Right cardiac atrium (tissue), 5 donors: ENCODE data around the gene GRB10. TPM values are rescaled to one million over a fixed set of nuclear protein-coding genes. Genes with fewer than 3 reads are reported as not detected.

ENCODE experiments used
- ATAC-seq, 2 donors: fragments of 200-7000 bp; cut with Tn5 transposase; one replicate each; pipeline versions ENCODE4 v1.8.0 to v1.9.1; 2020; ENCODE audit warnings: moderate library complexity in 2 of 2, mild to moderate bottlenecking in 1 of 2
- DNase-seq, 3 donors: peaks; one replicate each; pipeline ENCODE4 v3.0.0-alpha.2; 2020
- H3K27ac ChIP-seq: one replicate; pipeline ENCODE4 v1.5.1; 2013; ENCODE audit warnings: mild to moderate bottlenecking, low read length, control low read depth, moderate library complexity
- H3K27me3 ChIP-seq: one replicate; pipeline ENCODE4 v1.6.1; 2013; ENCODE audit not compliant: control insufficient read depth, insufficient read depth
- H3K4me1 ChIP-seq: one replicate; pipeline ENCODE4 v1.6.1; 2013; ENCODE audit warnings: low read length; ENCODE audit not compliant: control insufficient read depth, insufficient read depth
- H3K4me3 ChIP-seq: one replicate; pipeline ENCODE4 v1.5.1; 2013; ENCODE audit warnings: low read length, control low read depth
- H3K9me3 ChIP-seq: one replicate; pipeline ENCODE4 v1.6.1; 2013; ENCODE audit warnings: low read length; ENCODE audit not compliant: control insufficient read depth
- WGBS: extraction: QIAGEN DNeasy Blood & Tissue Kit; methylation state at CpG from one replicate; pipeline ENCODE4 v1.1.7; 2013; 5-methylcytosine and 5-hydroxymethylcytosine counted together
- intact Hi-C, 4 donors: fragments of 100-400 bp; cut with DNase I; formaldehyde crosslinking; loops; one replicate each; pipeline versions ENCODE4 v1.11.0 to v1.14.0; 2022 to 2023
- polyA plus RNA-seq: library from polyadenylated mRNA; stranded (reverse); fragments of 200-250 nt; gene quantifications from one replicate; pipeline ENCODE4 v1.2.3, GENCODE V29; 2013
- total RNA-seq, 4 donors: library from RNA; stranded (reverse); fragmentation: NEBNext Ultra II Directional; extraction: Animal tissue kit (Norgen Biotek cat#: 25700); gene quantifications; one replicate each; pipeline ENCODE4 v1.2.1, GENCODE V29; 2021
- donor health status: healthy with polysubstance abuse.
- donor health status: DM: no; HTN: yes; CAD: no.
- donor health status: DM: no; HTN: no; CAD: no.
- donor health status: DM: no; HTN: yes; CAD: no; lungs with severe emphysema.
- donor health status: DM: yes; HTN: yes; CAD: no.

The GRB10 gene
- total and polyA plus RNA-seq, 5 donors: 35.2 to 86.0 (median 60.2) TPM

GRCh38 chr7:50761713-50762112 lies 21.0 kb downstream of the GRB10 start:
- no peak for ATAC-seq
- Histone ChIP-seq H3K4me1 (peaks cover 10% of the 10 kb centered on the region), H3K27me3 (no peaks in the 10 kb centered on the region), H3K9me3 (no peaks in the 10 kb centered on the region), H3K27ac (no peak overlapping the region), H3K4me3 (no peak overlapping the region)
- intact Hi-C loops: no loop called here
- DNase-seq: no peak
- WGBS: 67% methylated on average over 7 of the region's 7 CpGs

GRCh38 chr7:50757703-50758390 lies 24.8 kb downstream of the GRB10 start:
- Histone ChIP-seq H3K9me3 (no peaks in the 10 kb centered on the region), H3K27me3 (no peaks in the 10 kb centered on the region), H3K4me3 (no peak overlapping the region), H3K27ac (no peak overlapping the region), H3K4me1 (peaks cover 15% of the 10 kb centered on the region)
- intact Hi-C loops: no loop called here
- no peak for DNase-seq
- 70% methylated on average over 10 of the region's 10 CpGs for WGBS
- ATAC-seq: no peak

GRCh38 chr7:50756180-50756579 lies 26.5 kb downstream of the GRB10 start:
- Histone ChIP-seq H3K4me1 (peaks cover 15% of the 10 kb centered on the region), H3K27me3 (no peaks in the 10 kb centered on the region), H3K27ac (no peak overlapping the region), H3K4me3 (no peak overlapping the region), H3K9me3 (no peaks in the 10 kb centered on the region)
- intact Hi-C loops: no loop called here
- 88% methylated on average over 9 of the region's 9 CpGs for WGBS
- DNase-seq (no peak), ATAC-seq (no peak)

- DNase-seq (no peak), ATAC-seq (no peak)
- Histone ChIP-seq H3K27ac (no peak overlapping the region), H3K4me3 (no peak overlapping the region), H3K4me1 (peaks cover 10% of the 10 kb centered on the region), H3K27me3 (no peaks in the 10 kb centered on the region), H3K9me3 (no peaks in the 10 kb centered on the region)
- 70% methylated on average over 6 of the region's 6 CpGs for WGBS
- intact Hi-C loops: no loop called here
Measured at GRCh38 chr7:50754684-50755083, 28.0 kb downstream of the GRB10 start.

- 87% methylated on average over 6 of the region's 6 CpGs for WGBS
- DNase-seq (no peak), ATAC-seq (no peak)
- intact Hi-C loops: no loop called here
- Histone ChIP-seq H3K27ac (no peak overlapping the region), H3K4me1 (peaks cover 10% of the 10 kb centered on the region), H3K27me3 (no peaks in the 10 kb centered on the region), H3K9me3 (no peaks in the 10 kb centered on the region), H3K4me3 (no peak overlapping the region)
Measured at GRCh38 chr7:50754241-50754640, 28.5 kb downstream of the GRB10 start.

- Histone ChIP-seq H3K27ac (no peak overlapping the region), H3K9me3 (no peaks in the 10 kb centered on the region), H3K4me3 (no peak overlapping the region), H3K4me1 (peaks cover 12% of the 10 kb centered on the region), H3K27me3 (no peaks in the 10 kb centered on the region)
- DNase-seq (no peak), ATAC-seq (no peak)
- intact Hi-C loops: no loop called here
- 92% methylated on average over 4 of the region's 4 CpGs for WGBS
Measured at GRCh38 chr7:50752422-50752821, 30.3 kb downstream of the GRB10 start.

- peaks cover 21% of the 10 kb centered on the region for H3K4me1 ChIP-seq
- intact Hi-C loops: no loop called here
- H3K27ac ChIP-seq: no peak overlapping the region
- H3K9me3 ChIP-seq: no peaks in the 10 kb centered on the region
- ATAC-seq (no peak), DNase-seq (no peak)
- H3K27me3 ChIP-seq: no peaks in the 10 kb centered on the region
- 75% methylated on average over 1 of the region's 1 CpG for WGBS
- H3K4me3 ChIP-seq: no peak overlapping the region
Measured at GRCh38 chr7:50751146-50751545, 31.6 kb downstream of the GRB10 start.

- Histone ChIP-seq H3K27ac (no peak overlapping the region), H3K9me3 (no peaks in the 10 kb centered on the region), H3K4me1 (peaks cover 18% of the 10 kb centered on the region), H3K4me3 (no peak overlapping the region), H3K27me3 (no peaks in the 10 kb centered on the region)
- ATAC-seq (no peak), DNase-seq (no peak)
- intact Hi-C loops: no loop called here
- WGBS: 67% methylated on average over 3 of the region's 3 CpGs
Measured at GRCh38 chr7:50749896-50750295, 32.8 kb downstream of the GRB10 start.

- ATAC-seq (no peak), DNase-seq (no peak)
- intact Hi-C loops: no loop called here
- WGBS: 88% methylated on average over 8 of the region's 8 CpGs
- Histone ChIP-seq H3K27ac (no peak overlapping the region), H3K4me3 (no peak overlapping the region), H3K27me3 (no peaks in the 10 kb centered on the region), H3K9me3 (no peaks in the 10 kb centered on the region), H3K4me1 (peaks cover 16% of the 10 kb centered on the region)
Measured at GRCh38 chr7:50748472-50748871, 34.2 kb downstream of the GRB10 start.

- ATAC-seq: no peak
- H3K4me1 ChIP-seq: peaks cover 20% of the 10 kb centered on the region
- no peaks in the 10 kb centered on the region for H3K27me3 ChIP-seq
- intact Hi-C loops: no loop called here
- DNase-seq: no peak
- WGBS: 52% methylated on average over 2 of the region's 2 CpGs
- no peaks in the 10 kb centered on the region for H3K9me3 ChIP-seq
- no peak overlapping the region for H3K4me3 ChIP-seq
- no peak overlapping the region for H3K27ac ChIP-seq
Measured at GRCh38 chr7:50745835-50746234, 36.9 kb downstream of the GRB10 start.

- Histone ChIP-seq H3K27me3 (no peaks in the 10 kb centered on the region), H3K27ac (no peak overlapping the region), H3K9me3 (no peaks in the 10 kb centered on the region), H3K4me3 (no peak overlapping the region), H3K4me1 (peaks cover 20% of the 10 kb centered on the region)
- DNase-seq (no peak), ATAC-seq (no peak)
- intact Hi-C loops: no loop called here
- 52% methylated on average over 7 of the region's 7 CpGs for WGBS
Measured at GRCh38 chr7:50745336-50745735, 37.4 kb downstream of the GRB10 start.

- no peaks in the 10 kb centered on the region for H3K9me3 ChIP-seq
- WGBS: 82% methylated on average over 11 of the region's 11 CpGs
- ATAC-seq: no peak
- no peak overlapping the region for H3K27ac ChIP-seq
- H3K4me3 ChIP-seq: no peak overlapping the region
- peaks cover 29% of the 10 kb centered on the region for H3K4me1 ChIP-seq
- H3K27me3 ChIP-seq: no peaks in the 10 kb centered on the region
- intact Hi-C loops: no loop called here
- no peak for DNase-seq
Measured at GRCh38 chr7:50743893-50744292, 38.8 kb downstream of the GRB10 start.
